IPS DF 19.7 (cell line): Measurements from ENCODE around the gene CLN5.
"Not testable (repeated sequence)": the region's sequence is repeated elsewhere in the genome, so short reads cannot be mapped to it uniquely, and the experiment has no call there.

ENCODE experiments used
- DNase-seq: peaks from one replicate; pipeline ENCODE4 v3.0.0-alpha.2; 2013; ENCODE audit warnings: low read depth, low spot score

Gene CLN5

DNA sequence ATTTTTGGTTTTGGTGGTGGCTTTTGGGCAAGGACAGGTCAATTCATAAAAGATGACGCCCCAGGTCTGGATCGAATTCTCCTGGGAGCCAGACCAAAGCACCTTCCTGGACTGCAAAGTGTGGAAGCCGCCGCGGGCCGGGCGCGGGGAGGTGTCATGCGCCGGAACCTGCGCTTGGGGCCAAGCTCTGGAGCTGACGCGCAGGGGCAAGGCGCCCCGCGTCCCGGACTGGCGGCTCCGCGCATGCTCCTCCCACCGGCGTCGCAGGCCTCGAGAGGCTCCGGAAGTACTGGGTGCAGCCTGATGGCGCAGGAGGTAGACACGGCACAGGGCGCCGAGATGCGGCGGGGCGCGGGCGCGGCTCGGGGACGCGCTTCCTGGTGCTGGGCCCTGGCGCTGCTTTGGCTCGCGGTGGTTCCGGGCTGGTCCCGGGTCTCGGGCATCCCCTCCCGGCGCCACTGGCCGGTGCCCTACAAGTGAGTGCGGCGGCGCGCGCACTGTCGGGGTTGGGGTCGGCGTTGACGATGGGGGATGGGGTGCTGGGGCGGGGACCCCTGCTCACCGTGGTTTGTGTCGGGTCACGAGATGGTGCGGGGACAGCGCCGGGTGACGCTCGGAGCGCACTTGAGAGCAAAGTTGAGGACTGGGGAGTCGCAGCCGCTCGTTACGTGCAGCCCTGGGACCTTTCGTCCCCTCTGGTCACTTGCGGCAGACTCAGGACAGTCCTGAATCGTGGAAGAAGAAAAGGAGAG lies at the start of gene CLN5:
TSS of gene CLN5 (plus strand) at position 286 of the 752 bp plus-strand sequence. CDS start at position 304, 18 bp downstream.
- peak; percentile 69 for DNase-seq

DNA sequence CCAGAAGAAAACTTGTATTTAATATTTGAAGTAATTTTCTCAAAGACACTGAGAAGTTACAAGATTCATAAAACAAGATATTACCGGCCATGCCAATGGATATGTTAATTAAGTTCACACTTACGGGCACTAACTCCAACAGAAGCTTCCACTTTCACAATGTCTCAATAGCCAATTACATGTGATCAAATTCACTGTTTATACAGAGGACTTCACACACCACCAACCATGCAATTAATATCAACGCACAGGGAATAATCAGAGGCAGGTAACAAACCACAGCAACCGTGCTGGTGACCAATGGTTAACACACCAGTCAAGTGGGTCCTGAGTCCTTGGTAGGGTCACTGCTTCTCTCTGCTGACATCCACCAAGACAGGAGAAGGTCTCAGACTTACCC lies 49.5 kb upstream of the CLN5 start:
- DNase-seq: no peak

DNA sequence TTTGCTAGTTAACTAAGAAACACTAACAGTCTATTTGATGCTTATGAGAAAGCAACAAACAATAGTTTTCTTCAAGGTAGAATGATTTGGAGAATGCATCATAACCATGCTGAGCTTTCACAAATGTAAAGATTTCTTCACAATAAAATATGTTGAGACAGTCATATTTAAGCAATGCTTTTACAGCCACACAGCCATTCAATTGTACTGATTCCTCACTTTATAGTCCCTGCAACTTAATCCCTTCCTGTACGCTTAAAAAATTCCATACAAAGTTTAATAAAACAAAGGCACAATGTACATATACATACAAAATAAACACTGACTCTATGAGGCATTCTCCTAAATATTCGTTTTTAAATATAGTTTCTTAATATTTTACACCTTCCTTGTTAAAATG lies 48.2 kb upstream of the CLN5 start:
- no peak for DNase-seq

DNA sequence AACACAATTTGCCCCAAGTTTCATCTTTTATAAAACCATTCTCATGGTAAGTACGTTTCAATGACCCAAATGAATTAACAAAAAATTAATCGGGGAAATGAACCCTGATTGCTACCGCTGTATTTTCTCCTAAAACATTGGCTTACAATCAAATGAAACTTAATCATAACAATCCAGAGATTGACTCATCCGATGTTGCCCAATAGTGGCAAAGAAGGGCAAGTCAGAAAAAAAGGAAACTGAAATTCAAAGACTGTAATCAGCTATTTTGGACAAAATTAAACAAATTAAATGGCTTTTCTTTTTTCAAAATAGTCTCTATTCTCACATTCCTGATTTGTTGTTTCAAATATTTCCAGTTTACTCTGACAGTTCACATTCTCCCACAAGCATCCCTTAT lies 47.4 kb upstream of the CLN5 start:
- DNase-seq: no peak

DNA sequence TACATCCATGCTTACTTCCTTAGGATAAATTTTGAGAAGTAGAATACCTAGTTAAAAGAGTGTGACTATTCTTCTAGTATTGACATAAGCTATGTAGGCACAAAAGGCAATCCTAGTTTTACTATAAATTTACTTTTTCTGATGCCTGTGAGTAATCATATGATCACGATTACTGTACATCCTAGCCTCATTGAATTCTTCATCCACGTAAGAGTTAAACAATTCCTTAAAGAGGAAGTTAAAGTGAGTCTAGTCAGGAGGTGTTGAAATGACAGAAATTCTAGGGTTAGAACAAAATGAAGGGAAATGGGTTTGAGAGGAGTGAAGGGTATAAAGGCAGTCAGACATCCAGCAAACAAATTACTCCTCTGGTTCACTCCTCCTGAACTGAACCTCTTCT lies 43.7 kb upstream of the CLN5 start, which contains the start of gene ACOD1:
TSS of gene ACOD1 (plus strand) at position 363 of the 400 bp plus-strand sequence. CDS start 48 bp downstream, outside the sequence.
- DNase-seq: no peak

DNA sequence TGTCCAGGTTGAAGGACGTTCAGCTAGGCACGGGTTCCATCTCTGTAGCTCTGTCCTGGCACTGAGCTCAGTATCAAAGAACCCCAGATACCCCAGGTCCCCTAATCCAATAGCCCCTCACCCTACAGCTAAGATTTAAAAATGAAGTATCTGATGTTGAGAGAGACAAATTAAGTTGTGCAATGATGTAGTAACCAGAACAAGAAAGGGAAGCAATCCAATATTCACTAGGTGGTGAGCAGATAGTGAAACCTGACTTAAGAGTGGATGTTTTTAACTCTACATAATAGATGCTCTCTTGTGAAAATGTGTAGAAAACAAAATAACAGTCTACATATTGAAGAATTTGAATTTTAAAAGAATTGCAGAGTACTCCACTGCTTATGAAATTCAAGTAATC lies 41.8 kb upstream of the CLN5 start:
- DNase-seq: no peak

DNA sequence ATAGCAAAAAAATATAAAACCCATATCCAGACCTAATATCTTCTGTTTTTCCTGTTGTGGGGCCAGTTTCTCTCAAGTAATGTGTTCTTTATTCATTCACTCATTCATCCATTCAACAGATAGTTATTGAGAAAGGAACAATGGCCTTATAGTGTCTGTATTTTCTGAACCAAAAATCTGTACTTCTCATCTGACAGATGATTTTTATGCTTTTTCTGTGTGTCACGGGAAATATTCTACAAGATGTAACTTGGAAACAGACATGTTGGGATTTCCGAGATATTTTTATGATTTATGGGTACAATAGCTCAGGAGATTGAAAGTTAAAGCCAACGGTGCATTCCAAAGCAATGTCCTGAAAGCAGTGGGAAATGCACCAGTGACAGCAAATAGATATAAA lies 37.9 kb upstream of the CLN5 start:
- no peak for DNase-seq

DNA sequence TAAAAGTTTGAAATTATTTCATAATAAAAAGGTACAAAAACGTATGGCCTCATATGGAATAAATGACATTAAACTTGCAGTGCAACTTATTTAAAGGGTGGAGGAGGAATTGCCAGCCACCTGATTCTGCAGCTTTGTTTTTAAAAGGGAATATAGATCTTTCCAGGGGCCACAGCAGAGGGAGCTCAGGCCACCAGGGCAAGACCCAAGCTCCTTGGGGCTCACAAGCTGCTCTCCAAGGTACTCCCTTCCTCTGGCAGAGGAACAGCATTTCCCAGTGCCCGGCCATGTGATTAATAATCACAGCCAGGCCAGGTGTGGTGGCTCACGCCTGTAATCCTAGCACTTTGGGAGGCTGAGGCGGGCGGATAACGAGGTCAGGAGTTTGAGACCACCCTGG lies 37.3 kb upstream of the CLN5 start:
- no peak for DNase-seq

DNA sequence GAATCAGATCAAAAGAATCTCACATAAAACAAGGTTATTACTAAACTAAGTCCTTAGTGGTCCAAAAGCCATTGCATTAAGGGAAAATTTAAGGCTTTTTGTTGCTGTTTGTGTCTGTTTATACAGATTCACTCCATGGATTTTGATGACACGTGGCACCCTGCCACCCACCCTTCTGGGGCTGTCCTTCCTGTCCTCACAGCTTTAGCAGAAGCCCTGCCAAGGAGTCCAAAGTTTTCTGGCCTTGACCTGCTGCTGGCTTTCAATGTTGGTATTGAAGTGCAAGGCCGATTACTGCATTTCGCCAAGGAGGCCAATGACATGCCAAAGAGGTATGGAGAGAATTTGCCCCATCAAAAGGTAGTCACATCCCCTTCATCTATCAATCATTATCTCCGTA lies 36.7 kb upstream of the CLN5 start:
- DNase-seq: no peak

DNA sequence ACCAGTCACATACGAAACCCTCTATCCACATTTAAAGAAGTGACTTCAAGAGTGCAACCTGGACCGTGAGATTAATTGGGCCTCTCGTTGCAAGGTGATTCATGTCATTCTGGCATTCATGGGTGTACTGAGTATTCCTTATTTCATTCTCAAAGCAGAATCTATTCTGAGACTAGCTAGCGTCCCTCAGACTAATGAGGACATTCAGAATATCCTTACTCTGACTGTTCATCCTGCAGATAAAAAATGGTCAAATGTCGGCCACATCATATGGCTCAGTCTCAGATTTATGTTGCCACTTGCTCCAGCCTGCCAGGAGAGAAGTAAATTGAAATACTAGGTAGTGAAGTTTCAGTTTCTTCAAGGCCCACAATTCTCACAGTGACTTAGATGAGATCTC lies 36.2 kb upstream of the CLN5 start:
- DNase-seq: no peak

DNA sequence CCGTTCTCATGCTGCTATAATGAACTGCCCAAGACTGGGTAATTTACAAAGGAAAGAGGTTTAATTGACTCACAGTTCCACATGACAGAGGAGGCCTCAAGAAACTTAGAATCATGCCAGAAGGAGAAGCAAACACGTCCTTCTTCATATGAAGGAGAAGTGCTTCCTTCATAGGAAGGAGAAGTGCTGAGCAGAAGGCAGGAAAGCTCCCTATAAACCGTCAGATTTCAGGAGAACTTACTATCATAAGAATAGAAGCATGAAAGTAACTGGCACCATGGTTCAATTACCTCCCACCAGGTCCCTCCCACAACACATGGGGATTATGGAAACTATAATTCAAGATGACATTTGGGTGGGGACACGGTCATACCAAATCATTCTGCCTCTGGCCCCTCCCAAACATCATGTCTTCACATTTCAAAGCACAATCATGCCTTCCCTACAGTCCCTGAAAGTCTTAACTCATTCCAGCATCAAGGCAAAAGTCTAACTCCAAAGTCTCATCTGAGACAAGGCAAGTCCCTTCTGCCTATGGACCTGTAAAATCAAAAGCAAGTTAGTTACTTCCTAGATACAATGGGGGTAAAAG lies 32.9 kb upstream of the CLN5 start:
- DNase-seq: no peak

DNA sequence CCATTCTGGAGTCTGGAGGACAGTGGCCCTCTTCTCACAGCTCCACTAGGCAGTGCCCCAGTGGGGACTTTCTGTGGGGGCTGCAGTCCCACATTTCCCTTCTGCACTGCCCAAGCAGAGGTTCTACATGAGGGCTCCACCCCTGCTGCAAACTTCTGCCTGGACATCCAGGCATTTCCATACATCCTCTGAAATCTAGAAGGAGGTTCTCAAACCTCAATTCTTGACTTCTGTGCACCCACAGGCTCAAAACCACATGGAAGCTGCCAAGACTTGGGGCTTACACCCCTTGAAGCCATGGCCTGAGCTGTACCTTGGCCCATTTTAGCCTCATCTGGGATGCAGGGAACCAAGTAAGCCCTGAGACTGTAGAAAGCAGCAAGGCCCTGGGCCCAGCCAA lies 32.1 kb upstream of the CLN5 start:
- DNase-seq: not testable (repeated sequence)

DNA sequence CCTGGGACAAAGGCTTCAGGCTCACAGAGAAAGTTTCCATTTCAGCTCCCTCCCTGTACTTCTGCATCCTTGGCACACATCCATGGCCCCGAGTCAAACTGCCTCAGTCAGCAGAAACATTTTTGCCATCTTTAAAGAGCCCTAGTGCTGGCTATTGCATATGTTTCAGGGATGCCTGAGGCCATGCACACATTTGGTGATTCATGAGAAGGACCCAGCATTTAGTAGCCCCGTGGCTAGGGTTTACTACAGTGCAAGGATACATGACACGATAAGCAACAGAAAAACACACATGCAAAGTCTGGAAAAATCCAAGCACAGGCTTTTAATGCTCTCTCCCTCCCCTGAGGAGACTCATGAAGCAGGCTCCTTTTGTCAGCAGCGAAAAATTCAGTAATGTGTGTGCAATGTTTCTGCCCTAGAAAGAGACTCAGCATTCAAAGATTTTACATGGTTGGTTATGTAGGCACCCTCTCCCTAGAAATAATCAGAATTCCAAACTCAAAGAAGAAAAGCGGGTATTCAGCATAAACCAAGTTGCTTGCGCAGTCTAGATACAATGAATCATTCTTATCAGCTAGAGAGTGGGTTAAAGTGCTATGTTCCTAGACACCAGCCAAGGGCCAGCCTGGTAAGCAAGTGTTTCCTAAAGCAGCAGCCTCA lies 26.0 kb upstream of the CLN5 start:
- DNase-seq: no peak

DNA sequence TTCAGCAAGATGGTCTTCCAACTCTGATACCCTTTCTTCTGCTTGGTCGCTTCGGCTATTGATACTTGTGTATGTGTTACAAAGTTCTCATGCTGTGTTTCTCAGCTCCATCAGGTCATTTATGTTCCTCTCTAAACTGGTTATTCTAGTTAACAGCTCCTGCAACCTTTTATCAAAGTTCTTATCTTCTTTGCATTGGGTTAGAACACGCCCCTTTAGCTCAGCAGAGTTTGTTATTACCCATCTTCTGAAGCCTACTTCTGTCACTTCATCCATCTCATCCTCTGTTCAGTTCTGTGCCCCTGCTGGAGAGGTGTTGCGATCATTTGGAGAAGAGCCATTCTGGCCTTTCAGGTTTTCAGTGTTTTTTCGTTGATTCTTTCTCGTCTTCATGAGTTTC lies 24.9 kb upstream of the CLN5 start:
- no peak for DNase-seq

DNA sequence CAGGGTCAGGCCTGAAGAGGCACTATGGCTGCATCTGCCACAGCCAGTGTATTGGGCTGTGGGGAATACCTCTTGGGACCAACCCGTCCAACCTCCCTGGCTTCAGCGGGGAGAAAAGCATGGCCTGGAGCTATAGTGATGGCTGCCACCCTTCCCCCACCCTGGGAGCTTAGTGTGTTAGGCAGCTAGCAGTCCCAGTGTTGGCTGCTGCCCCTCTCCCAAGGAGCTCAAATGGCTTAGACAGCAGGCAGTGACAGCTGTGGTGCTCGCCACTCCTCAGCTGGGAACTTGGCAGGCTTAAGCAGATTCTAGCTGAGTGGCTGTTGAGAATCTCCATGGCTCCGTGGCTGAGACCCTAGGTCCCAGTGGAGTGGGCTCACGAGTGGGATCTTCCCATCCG lies 23.8 kb upstream of the CLN5 start:
- DNase-seq: no peak

DNA sequence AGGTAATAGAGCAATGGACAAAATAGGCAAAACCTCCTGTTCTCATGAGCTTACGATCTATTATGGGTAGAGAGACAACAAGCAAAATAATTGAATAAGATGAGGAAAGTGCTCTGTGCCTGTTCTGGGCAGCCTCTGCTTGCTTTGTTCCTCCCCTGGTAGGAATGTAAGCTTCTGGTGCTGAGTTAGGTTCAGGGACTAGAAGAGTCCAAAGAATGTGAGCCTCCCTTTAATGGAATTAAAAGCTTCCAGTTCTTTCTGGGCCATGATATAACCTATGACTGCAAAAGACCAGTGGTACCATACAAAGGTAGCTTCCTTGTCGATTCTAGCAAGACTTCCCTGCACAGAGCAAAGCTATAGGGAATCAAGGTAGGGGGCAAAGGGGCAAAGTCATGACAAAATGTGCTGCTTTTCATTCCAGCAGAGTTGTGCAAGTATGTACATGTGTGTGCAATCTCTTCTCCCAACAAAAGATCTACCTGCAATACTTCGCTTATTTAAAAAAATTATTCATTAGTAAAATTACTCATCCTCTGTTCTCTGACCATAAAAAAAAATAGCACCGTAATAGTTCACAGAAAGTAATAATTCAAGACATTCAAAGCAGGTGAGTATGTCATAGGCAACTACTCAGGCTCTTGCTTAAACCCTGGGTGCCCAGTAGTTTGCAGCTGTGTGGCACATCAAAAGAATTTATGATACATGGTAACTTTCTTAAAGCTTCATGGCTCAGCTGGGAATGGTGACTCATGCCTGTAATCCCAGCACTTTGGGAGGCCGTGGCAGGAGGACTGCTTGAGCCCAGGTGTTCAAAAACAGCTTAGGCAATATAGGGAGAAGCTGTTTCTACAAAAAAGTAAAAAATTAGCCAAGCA lies 22.2 kb upstream of the CLN5 start:
- no peak for DNase-seq

DNA sequence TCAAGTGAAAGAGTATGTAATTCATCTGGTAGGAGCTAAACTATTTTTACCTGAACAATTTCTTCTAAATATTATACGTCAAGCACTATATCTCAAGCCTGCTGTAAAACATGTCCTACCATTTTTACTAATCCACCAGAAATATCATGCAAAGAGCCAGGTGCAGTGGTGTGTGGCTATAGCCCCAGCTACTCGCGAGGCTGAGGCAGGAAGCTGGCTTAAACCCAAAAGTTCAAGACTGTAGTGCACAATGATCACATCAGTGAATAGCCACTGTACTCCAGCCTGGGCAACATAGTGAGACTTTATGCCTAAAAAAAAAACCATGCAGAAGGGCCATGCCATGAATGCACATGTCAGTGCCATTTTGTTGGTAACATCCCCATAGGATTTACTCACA lies 20.7 kb upstream of the CLN5 start:
- DNase-seq: no peak

DNA sequence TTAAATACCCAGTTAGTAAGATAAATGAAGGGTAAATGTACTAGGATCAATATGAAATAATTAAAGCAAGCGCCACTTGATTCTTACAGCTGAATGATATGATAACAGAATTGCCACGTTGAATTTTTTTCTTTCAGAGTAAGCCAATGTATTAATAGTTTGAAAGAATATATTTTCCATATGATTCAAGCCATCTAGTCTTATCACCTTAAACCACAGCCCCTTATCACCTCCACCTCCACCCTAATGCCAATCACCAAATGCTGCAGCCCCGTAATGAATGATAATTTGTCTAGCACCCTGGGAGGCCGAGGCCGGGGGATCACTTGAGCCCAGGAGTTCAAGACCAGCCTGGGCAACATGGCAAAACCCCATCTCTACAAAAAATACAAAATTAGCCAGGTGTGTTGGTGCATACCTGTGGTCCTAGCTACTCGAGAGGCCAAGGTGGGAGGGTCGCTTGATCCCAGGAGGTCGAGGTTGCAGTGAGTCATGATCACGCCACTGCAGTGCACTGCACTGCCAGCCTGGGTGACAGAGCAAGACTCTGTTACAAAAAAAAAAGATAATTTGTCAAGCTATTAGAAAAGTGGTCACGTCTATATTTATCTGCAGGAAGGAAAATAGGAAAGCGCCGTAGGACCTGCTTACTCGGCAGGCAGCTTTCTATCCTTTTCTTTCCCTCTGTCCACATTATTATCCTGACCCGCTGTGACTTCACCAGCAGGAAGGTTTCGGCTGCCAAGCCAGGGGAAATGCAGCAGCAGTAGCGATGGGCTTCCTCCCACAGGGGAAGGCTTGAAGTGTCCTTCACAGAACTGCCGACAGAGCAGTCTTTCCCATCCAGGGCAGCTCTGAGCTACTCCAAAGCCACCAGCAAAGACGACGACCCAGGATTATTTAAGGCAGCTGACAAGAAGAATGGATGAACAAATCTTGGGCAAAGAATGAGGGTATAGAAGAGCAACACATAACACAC lies 19.7 kb upstream of the CLN5 start:
- DNase-seq: no peak

DNA sequence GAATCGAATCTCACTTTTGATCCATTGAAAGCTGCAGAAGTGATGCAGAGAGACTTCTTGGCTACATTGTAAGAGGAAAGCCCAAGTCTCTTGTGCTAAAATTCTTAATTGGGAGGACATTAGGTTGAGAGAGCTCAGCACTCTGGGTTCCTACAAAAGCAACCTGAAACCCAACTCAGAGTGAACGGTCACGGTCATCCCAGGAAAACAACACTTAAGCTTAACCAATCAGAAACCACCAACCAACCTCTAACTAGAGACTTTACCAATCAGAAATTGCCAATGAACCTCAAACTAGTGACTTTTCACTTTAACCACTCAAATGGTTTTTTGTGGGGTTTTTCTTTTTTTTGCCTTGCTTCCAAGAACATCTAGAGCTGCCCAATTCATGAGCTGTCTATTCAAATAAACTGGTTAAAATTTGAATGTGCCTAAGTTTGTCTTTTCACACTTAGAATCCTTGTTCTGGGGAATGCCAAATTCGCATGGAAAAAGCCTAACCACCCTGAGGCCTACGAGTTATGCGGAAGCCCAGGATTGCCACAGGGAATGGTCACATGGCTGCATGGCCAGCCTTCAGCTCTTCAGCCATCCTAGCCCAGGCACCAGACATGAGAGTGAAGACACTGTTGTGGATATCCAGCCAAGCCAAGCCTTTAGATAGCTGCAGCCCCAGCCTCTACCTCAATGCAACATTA lies 17.8 kb upstream of the CLN5 start:
- no peak for DNase-seq

DNA sequence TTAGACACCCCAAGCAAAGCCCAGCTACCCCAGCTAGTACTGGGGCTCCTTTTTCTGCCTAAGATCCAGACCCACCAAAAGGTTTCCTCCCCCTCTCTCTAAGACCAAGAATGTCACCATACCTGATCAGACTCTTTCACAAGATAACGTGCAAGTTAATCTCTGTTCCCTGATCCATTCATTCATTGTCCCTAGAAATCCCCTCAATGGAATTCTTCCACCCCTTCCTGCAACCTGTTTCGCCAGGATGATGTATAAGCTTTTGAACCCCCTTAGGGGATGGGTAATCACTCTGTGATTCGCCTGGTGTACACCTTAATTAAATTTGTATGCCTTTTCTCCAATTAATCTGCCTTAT lies 17.3 kb upstream of the CLN5 start:
- no peak for DNase-seq
